Immature natural killer cell (primary cell): ENCODE data around the gene MSTO1. TPM values are rescaled to one million over a fixed set of nuclear protein-coding genes. Genes with fewer than 3 reads are reported as not detected.
"Not testable (repeated sequence)": the region's sequence is repeated elsewhere in the genome, so short reads cannot be mapped to it uniquely, and the experiment has no call there.

Source experiments
- DNase-seq, 3 donors: peaks; one replicate each; pipeline ENCODE4 v3.0.0; 2022; ENCODE audit warnings: mixed read lengths in 1 of 3
- H3K27ac Mint-ChIP-seq, 6 donors: one replicate each; pipeline ENCODE4 v1.8.0; 2020; ENCODE audit warnings: mixed read lengths in 6 of 6, mild to moderate bottlenecking in 5 of 6, inconsistent platforms in 4 of 6, moderate library complexity in 3 of 6
- H3K27me3 Mint-ChIP-seq, 3 donors: one replicate each; pipeline ENCODE4 v1.8.0; 2020 to 2021; ENCODE audit warnings: low read depth in 3 of 3, mild to moderate bottlenecking in 3 of 3, mixed read lengths in 3 of 3, moderate library complexity in 3 of 3, inconsistent platforms in 1 of 3
- H3K36me3 Mint-ChIP-seq, 3 donors: one replicate each; pipeline ENCODE4 v1.8.0; 2020; ENCODE audit warnings: mixed read lengths in 3 of 3, inconsistent platforms in 2 of 3, mild to moderate bottlenecking in 2 of 3
- H3K4me1 Mint-ChIP-seq, 2 donors: one replicate each; pipeline ENCODE4 v1.8.0; 2020; ENCODE audit warnings: inconsistent platforms in 2 of 2, mild to moderate bottlenecking in 2 of 2, mixed read lengths in 2 of 2, moderate library complexity in 1 of 2
- H3K4me3 Mint-ChIP-seq, 5 donors: one replicate each; pipeline ENCODE4 v1.8.0; 2020; ENCODE audit warnings: mild to moderate bottlenecking in 5 of 5, mixed read lengths in 5 of 5, inconsistent platforms in 3 of 5, moderate library complexity in 3 of 5
- H3K9me3 Mint-ChIP-seq, 6 donors: one replicate each; pipeline ENCODE4 v1.8.0; 2020; ENCODE audit warnings: mild to moderate bottlenecking in 6 of 6, mixed read lengths in 6 of 6, inconsistent platforms in 4 of 6, moderate library complexity in 3 of 6
- polyA plus RNA-seq, 3 donors: library from polyadenylated mRNA; unstranded; fragments of 300-500 nt; fragmentation: Illumina TruSeq; gene quantifications; one replicate each; pipeline ENCODE4 v1.2.3, GENCODE V29; 2021

MSTO1 gene
- polyA plus RNA-seq, 3 donors from 2014 or later, result 7.5 to 20.0 (median 8.7) TPM

DNA sequence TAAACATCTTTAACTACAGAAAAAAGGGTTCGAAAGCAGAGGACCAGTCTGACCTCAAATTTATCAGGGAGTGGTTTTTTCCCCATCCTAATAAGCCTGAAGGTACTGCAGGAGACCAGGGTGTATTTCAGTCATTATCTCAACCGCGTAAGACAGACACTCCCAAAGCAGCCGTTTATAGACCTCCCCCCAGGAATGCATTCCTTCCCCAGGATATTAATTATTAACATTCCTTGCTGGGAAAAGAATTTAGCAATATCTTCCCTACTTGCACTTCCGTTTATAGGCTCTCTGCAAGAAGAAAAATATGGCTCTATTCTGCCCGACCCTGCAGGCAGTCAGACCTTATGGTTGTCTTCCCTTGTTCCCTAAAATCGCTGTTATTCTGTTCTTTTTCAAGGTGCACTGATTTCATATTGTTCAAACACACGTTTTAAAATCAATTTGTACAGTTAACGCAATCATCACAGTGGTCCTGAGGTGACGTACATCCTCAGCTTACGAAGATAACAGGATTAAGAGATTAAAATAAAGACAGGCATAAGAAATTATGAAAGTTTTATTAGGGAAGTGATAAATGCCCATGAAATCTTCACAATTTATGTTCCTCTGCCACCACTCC is 32.7 kb downstream of the MSTO1 start:
- Mint-ChIP-seq H3K36me3 (peaks cover 7 to 13% (median 8%) of the 10 kb centered on the region in 3 donors), H3K9me3 (peaks cover 10 to 26% (median 20%) of the 10 kb centered on the region in 6 donors)
- not testable (repeated sequence) for H3K27ac Mint-ChIP-seq, H3K4me3 Mint-ChIP-seq, DNase-seq, H3K27me3 Mint-ChIP-seq, H3K4me1 Mint-ChIP-seq

DNA sequence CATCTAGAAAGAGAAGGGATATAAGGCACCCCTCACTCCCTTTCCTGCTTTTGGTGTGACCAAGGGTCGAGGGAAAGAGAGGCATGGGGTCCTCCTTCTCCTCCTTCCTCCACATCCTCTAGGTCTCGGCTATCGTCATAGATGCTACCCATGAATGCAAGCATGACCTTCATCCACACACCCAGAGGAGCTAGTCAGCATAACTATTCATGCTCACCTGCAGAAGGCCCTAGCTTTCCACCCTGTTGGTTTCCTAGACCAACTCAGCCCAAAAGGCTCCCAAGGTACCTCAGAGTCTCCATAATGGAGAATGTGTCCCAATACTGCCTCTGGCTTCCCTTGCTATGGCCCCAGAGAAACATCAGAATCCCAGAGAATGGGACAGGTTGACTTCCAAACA is 33.2 kb downstream of the MSTO1 start:
- Mint-ChIP-seq H3K4me3 (no peak overlapping the region), H3K27ac (no peak overlapping the region), H3K9me3 (peaks cover 10 to 26% (median 20%) of the 10 kb centered on the region in 6 donors), H3K4me1 (peaks cover 0 to under 1% of the 10 kb centered on the region in 2 donors), H3K27me3 (peaks cover 4 to 5% (median 4%) of the 10 kb centered on the region in 3 donors), H3K36me3 (peaks cover 7 to 13% (median 8%) of the 10 kb centered on the region in 3 donors)
- DNase-seq, result no peak

DNA sequence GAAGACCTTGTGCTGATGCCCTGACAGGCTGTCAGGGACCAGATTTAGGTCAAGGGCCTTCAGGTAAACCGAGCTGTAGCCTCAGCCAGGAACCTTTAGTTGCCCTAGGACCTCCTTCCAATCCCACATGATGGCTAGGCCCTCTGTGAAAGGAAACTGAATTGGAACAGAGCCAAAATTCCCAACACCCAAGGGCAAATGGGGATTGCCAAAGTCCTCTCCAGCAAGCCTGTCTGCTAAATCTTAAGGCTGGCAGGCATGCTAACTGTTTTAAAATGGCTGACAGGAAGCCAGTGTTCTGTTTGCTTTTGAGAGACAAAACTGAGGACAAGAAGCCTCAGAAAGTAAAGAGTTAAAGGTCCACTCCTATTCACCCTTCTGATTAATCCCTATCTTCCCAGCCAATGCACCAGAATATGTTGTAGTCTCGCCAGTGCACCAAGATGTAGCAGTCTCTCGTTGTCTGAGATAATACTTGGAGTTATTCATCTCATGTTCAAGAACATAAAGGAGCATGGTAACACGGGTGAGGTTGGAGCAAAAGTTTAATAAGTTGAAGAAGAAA is 35.1 kb downstream of the MSTO1 start:
- no peak overlapping the region for H3K4me3 Mint-ChIP-seq
- H3K4me1 Mint-ChIP-seq, result no peaks in the 10 kb centered on the region
- DNase-seq, result no peak
- no peak overlapping the region for H3K27ac Mint-ChIP-seq
- H3K36me3 Mint-ChIP-seq, result peaks cover 10 to 15% (median 11%) of the 10 kb centered on the region in 3 donors
- peaks cover 6 to 10% (median 7%) of the 10 kb centered on the region in 3 donors for H3K27me3 Mint-ChIP-seq
- peaks cover 10 to 26% (median 20%) of the 10 kb centered on the region in 6 donors for H3K9me3 Mint-ChIP-seq

DNA sequence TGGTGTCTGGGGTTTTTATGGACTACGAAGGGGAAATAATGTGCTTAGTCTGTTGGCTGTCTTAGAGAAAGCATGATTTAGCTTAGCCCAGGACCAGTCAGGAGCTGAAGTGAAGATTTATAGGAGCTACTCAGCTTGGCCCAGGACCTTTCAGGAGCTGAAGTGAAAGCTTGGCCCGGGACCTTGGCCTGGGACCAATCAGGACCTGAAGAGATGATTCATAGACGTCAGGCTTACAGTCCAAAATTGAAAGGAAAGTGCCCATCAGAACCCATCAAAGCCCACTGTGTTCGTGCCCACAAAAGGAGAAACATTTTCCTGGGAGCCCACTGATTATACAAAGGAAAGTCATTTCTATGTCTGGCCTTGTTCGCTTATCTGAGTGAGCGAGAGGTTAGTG is 35.6 kb downstream of the MSTO1 start:
- H3K4me3 Mint-ChIP-seq, result no peak overlapping the region
- H3K27me3 Mint-ChIP-seq, result peaks cover 6 to 10% (median 7%) of the 10 kb centered on the region in 3 donors
- peaks cover 10 to 26% (median 20%) of the 10 kb centered on the region in 6 donors for H3K9me3 Mint-ChIP-seq
- no peak for DNase-seq
- peaks cover 10 to 16% (median 11%) of the 10 kb centered on the region in 3 donors for H3K36me3 Mint-ChIP-seq
- no peak overlapping the region for H3K27ac Mint-ChIP-seq
- H3K4me1 Mint-ChIP-seq, result no peaks in the 10 kb centered on the region

DNA sequence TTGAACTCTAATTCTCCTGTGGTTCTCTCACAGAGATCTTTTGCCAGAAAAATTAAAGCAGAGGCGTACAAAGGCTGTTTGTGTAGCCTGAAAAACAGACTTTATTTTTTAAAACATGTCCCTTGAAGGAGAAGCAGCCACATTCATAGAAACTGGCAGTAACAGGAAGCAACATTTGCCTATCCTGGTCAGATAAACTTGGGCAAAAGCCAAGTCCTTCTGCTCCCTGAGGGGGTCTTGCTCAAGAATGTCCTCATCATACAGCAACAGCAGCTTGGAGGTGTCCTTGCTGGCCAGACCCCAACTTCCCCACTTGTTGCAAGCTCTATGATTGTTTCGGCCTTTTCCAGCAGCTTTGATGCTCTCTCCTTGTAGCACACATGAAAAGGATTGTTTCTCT is 36.3 kb downstream of the MSTO1 start:
- Mint-ChIP-seq H3K27ac (no peak overlapping the region), H3K36me3 (peaks cover 10 to 16% (median 11%) of the 10 kb centered on the region in 3 donors), H3K9me3 (peaks cover 10 to 25% (median 20%) of the 10 kb centered on the region in 6 donors), H3K4me1 (no peaks in the 10 kb centered on the region), H3K4me3 (no peak overlapping the region), H3K27me3 (peaks cover 6 to 10% (median 7%) of the 10 kb centered on the region in 3 donors)
- no peak for DNase-seq

DNA sequence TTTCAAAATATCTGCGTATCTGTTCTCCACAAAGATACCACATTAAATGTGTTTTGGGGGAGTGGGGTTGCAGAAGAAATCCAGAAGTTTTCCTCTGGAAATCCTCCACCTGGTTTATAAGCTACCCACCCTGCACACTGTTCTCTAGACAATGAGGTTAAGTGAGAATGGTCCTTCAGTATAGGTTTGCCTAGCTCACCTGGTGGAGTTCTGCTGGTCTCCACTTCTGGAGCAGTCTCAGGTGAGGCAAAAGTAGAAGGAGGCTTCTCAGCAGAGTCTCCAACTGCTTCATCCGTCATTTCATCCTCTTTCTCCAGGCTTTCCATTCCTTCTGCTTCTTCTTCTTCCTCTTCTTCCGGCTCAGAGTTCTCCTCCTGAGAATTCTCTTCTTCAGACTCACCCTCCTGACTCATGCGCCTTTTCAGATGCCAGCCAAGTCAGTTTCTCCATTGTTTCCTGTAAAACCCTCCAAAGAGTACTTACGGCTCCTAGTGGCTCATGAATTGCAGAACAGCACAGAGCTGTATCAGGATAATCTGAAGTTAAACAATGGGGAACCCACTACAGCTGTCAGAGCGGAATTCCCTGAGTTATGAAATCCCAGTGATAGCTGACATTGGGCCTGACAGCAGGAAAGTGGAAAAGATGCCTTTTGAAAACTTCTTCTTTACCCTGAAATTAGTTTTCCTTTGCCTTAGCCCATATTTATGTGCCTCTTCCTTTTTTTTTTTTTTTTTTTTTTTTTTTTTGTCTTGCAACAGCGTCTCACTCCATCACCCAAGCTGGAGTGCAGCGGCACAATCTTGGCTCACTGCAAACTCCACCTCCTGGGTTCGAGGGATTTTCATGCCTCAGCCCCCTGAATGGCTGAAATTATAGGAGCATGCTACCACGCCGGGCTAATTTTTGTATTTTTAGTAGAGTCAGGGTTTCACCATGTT is 38.5 kb downstream of the MSTO1 start:
- Mint-ChIP-seq H3K4me3 (no peak overlapping the region), H3K27ac (no peak overlapping the region), H3K4me1 (no peaks in the 10 kb centered on the region), H3K9me3 (peaks cover 0 to 4% (median 0%) of the 10 kb centered on the region in 6 donors), H3K27me3 (peaks cover 4 to 14% (median 7%) of the 10 kb centered on the region in 3 donors), H3K36me3 (peaks cover 3 to 4% (median 3%) of the 10 kb centered on the region in 3 donors)
- no peak for DNase-seq

DNA sequence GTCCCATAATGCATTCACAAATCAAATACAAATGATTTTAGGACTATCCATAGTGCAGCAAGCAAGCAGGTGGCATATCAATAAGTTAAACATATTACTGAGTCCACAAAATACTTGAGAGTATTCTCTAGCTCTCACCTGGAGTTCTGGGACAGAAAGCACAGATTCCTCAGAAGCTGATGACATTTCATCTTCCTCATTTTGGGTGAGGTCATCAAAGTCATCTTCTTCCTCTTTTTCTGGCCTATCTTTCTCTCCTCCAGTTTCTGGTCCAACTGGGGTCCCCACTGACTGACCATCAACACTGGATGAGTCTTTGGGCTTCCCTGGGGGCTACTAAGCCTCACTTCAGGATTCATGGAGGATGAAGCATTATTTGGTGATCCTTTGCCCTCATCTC is 39.7 kb downstream of the MSTO1 start:
- no peak overlapping the region for H3K4me3 Mint-ChIP-seq
- H3K27me3 Mint-ChIP-seq, result peaks cover 4 to 14% (median 5%) of the 10 kb centered on the region in 3 donors
- no peak overlapping the region for H3K27ac Mint-ChIP-seq
- H3K36me3 Mint-ChIP-seq, result peaks cover 3 to 4% (median 3%) of the 10 kb centered on the region in 3 donors
- no peak for DNase-seq
- no peaks in the 10 kb centered on the region for H3K9me3 Mint-ChIP-seq
- no peaks in the 10 kb centered on the region for H3K4me1 Mint-ChIP-seq

DNA sequence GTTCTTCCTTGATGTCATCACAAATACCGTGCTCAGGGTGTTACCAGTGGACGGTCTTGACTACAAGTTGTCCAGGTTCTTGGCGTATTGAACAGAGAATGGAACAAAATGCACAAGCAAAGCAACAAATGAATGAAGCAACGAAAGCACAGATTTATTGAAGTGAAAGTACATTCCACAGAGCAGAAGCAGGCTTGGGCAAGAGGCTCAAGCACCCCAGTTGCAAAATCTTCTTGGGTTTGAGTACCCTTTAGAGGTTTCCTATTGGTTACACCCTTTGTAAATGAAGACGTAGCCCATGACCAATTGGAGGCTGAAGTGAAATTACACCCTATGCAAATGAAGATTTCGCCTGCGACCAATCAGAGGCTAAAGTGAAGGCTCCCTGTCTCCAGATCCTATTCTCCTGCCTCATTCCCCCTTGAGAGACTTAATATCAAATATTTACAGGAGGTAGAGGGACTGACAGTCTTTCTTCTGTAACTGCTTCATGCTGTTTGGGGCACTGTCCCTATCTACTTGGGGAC is 40.3 kb downstream of the MSTO1 start:
- Mint-ChIP-seq H3K27me3 (peaks cover 4 to 12% (median 5%) of the 10 kb centered on the region in 3 donors), H3K9me3 (no peaks in the 10 kb centered on the region), H3K27ac (no peak overlapping the region), H3K4me3 (no peak overlapping the region), H3K4me1 (no peaks in the 10 kb centered on the region), H3K36me3 (peaks cover 3 to 4% (median 3%) of the 10 kb centered on the region in 3 donors)
- DNase-seq, result no peak

DNA sequence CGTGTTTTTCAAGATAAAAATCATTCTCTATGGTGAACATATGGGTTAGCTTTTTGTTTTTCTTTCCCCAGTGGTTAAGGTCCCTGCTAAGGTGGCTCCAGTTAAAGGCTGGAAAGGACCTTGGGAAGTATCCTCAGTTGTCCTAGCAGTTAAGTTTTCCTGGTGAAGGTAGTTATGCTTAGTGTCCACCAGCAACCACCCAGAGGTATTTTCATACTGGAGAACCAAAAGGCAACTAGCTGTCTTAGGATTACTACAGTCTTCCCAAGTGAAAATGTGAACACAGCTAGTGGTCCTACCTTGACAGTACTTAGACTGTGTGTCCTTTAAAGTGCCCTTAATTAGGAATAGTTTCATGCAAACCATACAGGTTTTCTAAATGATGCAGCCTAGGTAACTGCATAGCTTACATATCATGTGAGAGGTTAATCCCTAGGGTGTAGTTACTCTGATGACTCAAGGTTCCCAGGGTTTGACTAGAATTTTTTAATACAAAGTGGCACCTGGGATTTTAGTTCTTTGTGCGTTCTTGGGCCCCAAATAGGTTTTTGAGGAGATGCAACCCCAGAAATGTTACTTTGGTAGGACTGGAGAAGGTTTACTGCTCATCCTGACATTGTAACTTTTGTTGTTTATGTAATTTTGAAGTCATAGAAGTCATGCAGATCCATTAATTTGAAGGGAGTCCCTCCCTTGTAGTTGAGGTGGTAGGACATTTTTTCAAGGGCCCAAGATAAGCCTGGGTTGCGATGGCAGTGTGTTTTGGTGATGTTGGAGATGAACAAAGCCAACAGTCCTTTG is 42.0 kb downstream of the MSTO1 start:
- Mint-ChIP-seq H3K9me3 (no peaks in the 10 kb centered on the region), H3K4me3 (no peak overlapping the region), H3K27me3 (peaks cover 3 to 10% (median 4%) of the 10 kb centered on the region in 3 donors), H3K4me1 (no peaks in the 10 kb centered on the region), H3K27ac (no peak overlapping the region), H3K36me3 (peaks cover 3 to 4% (median 3%) of the 10 kb centered on the region in 3 donors)
- no peak for DNase-seq

DNA sequence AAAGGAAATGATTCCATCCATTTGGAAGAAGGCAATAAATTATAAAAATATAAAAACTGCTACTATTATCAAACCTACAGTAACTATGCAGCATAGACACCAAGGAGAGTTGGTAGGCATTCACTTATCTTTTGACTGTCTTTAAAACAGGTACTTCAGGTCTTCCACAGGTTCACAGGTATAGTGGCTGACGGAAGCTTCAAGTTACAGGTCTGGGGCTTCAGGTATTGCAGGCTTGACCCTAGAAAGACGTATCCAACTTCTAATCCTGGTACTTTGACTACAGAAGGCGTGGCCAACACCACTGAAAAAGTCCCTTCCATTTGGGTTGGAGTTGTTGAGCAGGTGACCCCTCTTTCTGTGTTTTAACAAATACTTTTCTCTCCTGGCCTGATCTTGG is 42.9 kb downstream of the MSTO1 start:
- no peak overlapping the region for H3K4me3 Mint-ChIP-seq
- H3K36me3 Mint-ChIP-seq, result peaks cover 3 to 4% (median 3%) of the 10 kb centered on the region in 3 donors
- H3K9me3 Mint-ChIP-seq, result no peaks in the 10 kb centered on the region
- H3K27ac Mint-ChIP-seq, result no peak overlapping the region
- no peaks in the 10 kb centered on the region for H3K4me1 Mint-ChIP-seq
- H3K27me3 Mint-ChIP-seq, result peaks cover 2 to 10% (median 3%) of the 10 kb centered on the region in 3 donors
- no peak for DNase-seq

DNA sequence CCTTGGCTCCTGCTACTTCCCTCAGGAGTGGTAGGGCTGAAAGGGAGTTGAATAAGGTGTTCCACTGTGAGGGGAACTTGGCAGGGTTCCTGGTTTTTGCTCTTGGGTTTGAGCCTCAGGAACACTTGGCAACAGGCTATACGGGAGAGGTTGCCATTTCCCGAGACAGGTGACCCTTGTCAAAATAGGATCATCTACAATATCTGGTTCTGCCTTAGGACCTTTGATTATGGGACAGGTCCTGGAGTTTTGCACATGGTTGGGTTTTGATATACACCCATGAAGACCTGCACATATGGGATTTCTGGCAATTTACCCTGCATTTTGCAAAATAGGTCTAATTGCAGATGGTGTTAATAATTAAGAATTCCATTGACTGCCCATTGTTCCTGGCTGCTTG is 47.4 kb downstream of the MSTO1 start:
- H3K27me3 Mint-ChIP-seq, result peaks cover 0 to 7% (median 1%) of the 10 kb centered on the region in 3 donors
- peaks cover 9 to 33% (median 29%) of the 10 kb centered on the region in 3 donors for H3K36me3 Mint-ChIP-seq
- H3K4me1 Mint-ChIP-seq, result no peaks in the 10 kb centered on the region
- no peak for DNase-seq
- H3K27ac Mint-ChIP-seq, result peak overlapping the region in 2 of 6 donors; percentile 33 to 64
- no peak overlapping the region for H3K4me3 Mint-ChIP-seq
- no peaks in the 10 kb centered on the region for H3K9me3 Mint-ChIP-seq

DNA sequence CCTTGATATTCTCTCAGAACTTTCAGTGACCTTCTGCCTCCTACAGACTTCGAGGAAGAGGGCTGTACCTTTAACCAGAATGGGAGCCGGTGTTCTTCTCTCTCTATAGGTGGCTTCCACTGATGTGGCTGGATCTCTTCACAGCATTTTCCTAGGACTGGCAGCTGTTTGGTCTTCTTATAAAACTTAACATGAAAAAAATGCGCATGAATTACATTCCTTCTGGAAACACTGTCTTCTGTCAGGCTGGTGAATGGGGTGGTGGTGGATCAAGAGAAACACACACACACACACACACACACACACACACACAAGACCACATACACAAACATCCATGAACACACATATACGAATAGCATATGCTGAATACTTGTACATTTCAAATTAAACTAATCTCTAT is 51.2 kb downstream of the MSTO1 start:
- DNase-seq, H3K4me1 Mint-ChIP-seq, H3K27me3 Mint-ChIP-seq, H3K27ac Mint-ChIP-seq, H3K4me3 Mint-ChIP-seq, H3K9me3 Mint-ChIP-seq: not testable (repeated sequence)
- H3K36me3 Mint-ChIP-seq, result peaks cover 12 to 42% (median 36%) of the 10 kb centered on the region in 3 donors
